Fibroblast of lung (primary cell): Measurements from ENCODE around the gene MRC1. TPM values are rescaled to one million over a fixed set of nuclear protein-coding genes. Genes with fewer than 3 reads are reported as not detected.
"Not testable (repeated sequence)": the region's sequence is repeated elsewhere in the genome, so short reads cannot be mapped to it uniquely, and the experiment has no call there.

ENCODE experiments used
- DNase-seq, 2 donors: peaks; one replicate each; pipeline versions ENCODE4 v3.0.0 to v3.0.0-alpha.2; 2010; ENCODE audit warnings: low read depth in 2 of 2
- H2AFZ ChIP-seq: 2 replicates; pipeline ENCODE4 v1.5.1; 2012; ENCODE audit warnings: low read length, control low read depth, inconsistent platforms
- H3K27ac ChIP-seq: 2 replicates; pipeline ENCODE4 v1.5.1; 2011; ENCODE audit warnings: low read length, control low read depth; ENCODE audit not compliant: insufficient read depth
- H3K27me3 ChIP-seq: 2 replicates; pipeline ENCODE4 v1.5.1; 2011; ENCODE audit warnings: mild to moderate bottlenecking, low read length; ENCODE audit not compliant: control insufficient read depth, insufficient read depth
- H3K36me3 ChIP-seq: 2 replicates; pipeline ENCODE4 v1.5.1; 2011; ENCODE audit warnings: low read length; ENCODE audit not compliant: control insufficient read depth, insufficient read depth
- H3K4me1 ChIP-seq: 2 replicates; pipeline ENCODE4 v1.5.1; 2011; ENCODE audit warnings: low read length; ENCODE audit not compliant: control insufficient read depth, insufficient read depth; ENCODE audit errors: extremely low read depth
- H3K4me2 ChIP-seq: 2 replicates; pipeline ENCODE4 v1.5.1; 2011; ENCODE audit warnings: low read length, control low read depth; ENCODE audit not compliant: insufficient read depth; ENCODE audit errors: extremely low read depth
- H3K4me3 ChIP-seq, 4 experiments: fragments of 200-600 bp in 1 of 4; sonication (generic) in 1 of 4; replicated peaks in 1 of 4; 2 replicates each; pipeline ENCODE4 v1.5.1; 2011 to 2016; ENCODE audit warnings: low read length in 4 of 4, low read depth in 3 of 4, mild to moderate bottlenecking in 3 of 4, control low read depth in 2 of 4, inconsistent platforms in 1 of 4, mixed read lengths in 1 of 4; ENCODE audit not compliant: insufficient read depth in 1 of 4; ENCODE audit errors: control extremely low read depth in 1 of 4
- H3K79me2 ChIP-seq: 2 replicates; pipeline ENCODE4 v1.5.1; 2012; ENCODE audit warnings: mild to moderate bottlenecking, low read length, inconsistent platforms; ENCODE audit not compliant: control insufficient read depth, insufficient read depth
- H3K9ac ChIP-seq: 2 replicates; pipeline ENCODE4 v1.5.1; 2011; ENCODE audit warnings: mild to moderate bottlenecking, low read length, control low read depth; ENCODE audit not compliant: insufficient read depth
- H3K9me3 ChIP-seq: 2 replicates; pipeline ENCODE4 v1.5.1; 2012; ENCODE audit warnings: low read depth, low read length; ENCODE audit not compliant: control insufficient read depth, insufficient read depth
- H4K20me1 ChIP-seq: 2 replicates; pipeline ENCODE4 v1.5.1; 2011; ENCODE audit warnings: low read length; ENCODE audit not compliant: control insufficient read depth, insufficient read depth; ENCODE audit errors: extremely low read depth
- EZH2 ChIP-seq: IDR thresholded peaks from 2 replicates; pipeline ENCODE4 v1.5.1; 2012; ENCODE audit warnings: low read length, control low read depth, mild to moderate bottlenecking; ENCODE audit errors: missing control alignments
- polyA plus RNA-seq, 2 donors: library from polyadenylated mRNA; depleted of rRNA in 1 of 2; stranded (reverse) in 1 of 2; unstranded in 1 of 2; fragments of >200 nt; gene quantifications; 2 replicates each; pipeline ENCODE4 v1.2.1, GENCODE V29; 2011 to 2012; ENCODE audit warnings: missing spikeins in 1 of 2
- total RNA-seq: library from RNA; depleted of rRNA; stranded (reverse); fragments of >200 nt; gene quantifications from 2 replicates; pipeline ENCODE4 v1.2.1, GENCODE V29; 2014
- TF ChIP-seq, protein P1 (sequence below), 2 donors: IDR thresholded peaks in 1 of 2; conservative IDR thresholded peaks in 1 of 2; 1 replicate in 1 of 2; 2 replicates in 1 of 2; pipeline ENCODE4 v1.5.1; 2011 to 2012; ENCODE audit warnings: low read length in 2 of 2, control low read depth in 1 of 2, inconsistent platforms in 1 of 2, low read depth in 1 of 2, mild to moderate bottlenecking in 1 of 2

The MRC1 gene
- total and polyA plus RNA-seq, 2 donors (not counting 1 experiment from before 2014, with no cell fraction given), result 0.01 TPM; not detected in 1

DNA sequence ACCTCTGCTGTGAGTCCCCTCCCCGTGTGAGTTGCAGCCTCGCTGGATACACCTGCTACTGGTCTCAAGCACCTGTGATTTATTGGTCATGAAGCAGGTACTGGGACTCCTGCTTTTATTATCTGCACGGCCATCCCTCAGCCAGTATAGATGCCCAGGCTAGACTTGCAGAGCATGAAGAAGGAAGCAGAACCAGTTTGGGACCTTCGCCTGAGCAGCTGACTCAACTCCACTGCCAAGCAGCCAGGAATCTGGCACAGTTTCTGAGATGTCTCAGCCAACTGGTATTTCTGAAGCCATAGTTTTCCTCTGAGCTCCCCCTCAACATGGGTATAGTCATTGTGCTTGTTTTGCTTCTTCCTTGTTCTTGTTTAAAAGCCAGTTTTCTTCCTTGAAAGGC, 114.6 kb downstream of the MRC1 start:
- Histone ChIP-seq H3K9ac (no peak overlapping the region), H3K27me3 (no peaks in the 10 kb centered on the region), H3K9me3 (no peaks in the 10 kb centered on the region), H3K36me3 (no peaks in the 10 kb centered on the region), H3K4me3 (no peak overlapping the region), H4K20me1 (no peaks in the 10 kb centered on the region), H3K4me1 (peaks cover 7% of the 10 kb centered on the region), H2AFZ (peak overlapping the region; percentile 70), H3K27ac (peak overlapping the region; percentile 68), H3K4me2 (peak overlapping the region; percentile 51), H3K79me2 (no peaks in the 10 kb centered on the region)
- no peak for TF ChIP-seq EZH2
- TF ChIP-seq, protein P1, sequence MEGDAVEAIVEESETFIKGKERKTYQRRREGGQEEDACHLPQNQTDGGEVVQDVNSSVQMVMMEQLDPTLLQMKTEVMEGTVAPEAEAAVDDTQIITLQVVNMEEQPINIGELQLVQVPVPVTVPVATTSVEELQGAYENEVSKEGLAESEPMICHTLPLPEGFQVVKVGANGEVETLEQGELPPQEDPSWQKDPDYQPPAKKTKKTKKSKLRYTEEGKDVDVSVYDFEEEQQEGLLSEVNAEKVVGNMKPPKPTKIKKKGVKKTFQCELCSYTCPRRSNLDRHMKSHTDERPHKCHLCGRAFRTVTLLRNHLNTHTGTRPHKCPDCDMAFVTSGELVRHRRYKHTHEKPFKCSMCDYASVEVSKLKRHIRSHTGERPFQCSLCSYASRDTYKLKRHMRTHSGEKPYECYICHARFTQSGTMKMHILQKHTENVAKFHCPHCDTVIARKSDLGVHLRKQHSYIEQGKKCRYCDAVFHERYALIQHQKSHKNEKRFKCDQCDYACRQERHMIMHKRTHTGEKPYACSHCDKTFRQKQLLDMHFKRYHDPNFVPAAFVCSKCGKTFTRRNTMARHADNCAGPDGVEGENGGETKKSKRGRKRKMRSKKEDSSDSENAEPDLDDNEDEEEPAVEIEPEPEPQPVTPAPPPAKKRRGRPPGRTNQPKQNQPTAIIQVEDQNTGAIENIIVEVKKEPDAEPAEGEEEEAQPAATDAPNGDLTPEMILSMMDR (conservative IDR thresholded peaks at IDR 0.05 in 1 of 2, IDR thresholded peaks at IDR 0.05 in 1 of 2; ENCODE audit: low read depth in 1 of 2, low read length in 2 of 2), result no peak
- peak; percentile 89 to 96 for DNase-seq

DNA sequence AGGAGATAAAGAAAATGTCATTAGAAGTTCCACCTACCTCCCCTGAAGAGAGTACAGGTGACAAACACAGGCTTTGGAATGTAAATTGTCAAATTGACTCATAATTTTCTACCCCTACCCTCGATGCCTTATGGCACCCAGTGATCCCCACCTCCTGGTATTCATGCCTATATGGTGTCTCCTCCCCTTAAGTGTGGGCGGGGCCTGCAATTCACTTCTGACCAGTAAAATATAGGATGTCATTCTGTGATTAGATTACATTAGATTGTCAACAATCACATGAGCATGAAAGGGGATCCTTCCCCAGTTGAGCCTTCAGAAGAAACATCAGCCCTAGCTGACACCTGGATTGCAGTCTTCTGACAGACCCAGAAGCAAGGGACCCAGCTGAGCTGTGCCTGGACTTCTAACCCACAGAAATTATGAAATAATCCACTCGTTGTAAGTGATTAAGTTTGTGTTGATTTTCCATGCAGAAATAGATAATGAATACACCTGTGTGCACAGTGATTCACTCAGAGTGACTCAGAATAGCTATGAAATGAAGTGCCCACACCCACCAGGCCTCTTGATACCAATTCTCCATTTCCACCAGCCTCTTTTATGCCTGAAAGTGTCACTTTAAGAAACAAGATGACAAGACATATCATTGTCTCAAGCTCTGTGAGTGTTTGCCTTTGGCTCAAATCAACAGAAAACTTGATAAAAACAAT, 134.0 kb downstream of the MRC1 start:
- Histone ChIP-seq H3K4me2 (no peak overlapping the region), H3K9me3 (no peaks in the 10 kb centered on the region), H3K4me3 (no peak overlapping the region), H3K4me1 (no peaks in the 10 kb centered on the region), H4K20me1 (no peaks in the 10 kb centered on the region), H3K36me3 (no peaks in the 10 kb centered on the region), H3K79me2 (no peaks in the 10 kb centered on the region), H3K27me3 (no peaks in the 10 kb centered on the region), H3K27ac (no peak overlapping the region), H2AFZ (no peak overlapping the region), H3K9ac (no peak overlapping the region)
- DNase-seq, result no peak
- TF ChIP-seq EZH2, result no peak
- TF ChIP-seq, protein P1 (conservative IDR thresholded peaks at IDR 0.05 in 1 of 2, IDR thresholded peaks at IDR 0.05 in 1 of 2; ENCODE audit: low read depth in 1 of 2, low read length in 2 of 2), result no peak

DNA sequence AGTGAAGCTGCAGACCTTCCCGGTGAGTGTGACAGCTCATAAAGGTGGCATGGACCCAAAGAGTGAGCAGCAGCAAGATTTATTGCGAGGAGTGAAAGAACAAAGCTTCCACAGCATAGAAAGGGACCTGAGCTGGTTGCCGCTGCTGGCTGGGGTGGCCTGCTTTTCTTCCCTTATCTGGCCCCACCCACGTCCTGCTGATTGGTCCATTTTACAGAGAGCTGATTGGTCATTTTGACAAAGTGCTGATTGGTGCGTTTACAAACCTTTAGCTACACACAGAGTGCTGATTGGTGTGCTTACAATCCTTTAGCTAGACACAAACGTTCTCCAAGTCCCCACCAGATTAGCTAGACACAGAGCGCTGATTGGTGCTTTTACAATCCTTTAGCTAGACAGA, 141.1 kb downstream of the MRC1 start:
- not testable (repeated sequence) for H2AFZ ChIP-seq, H3K27ac ChIP-seq, DNase-seq, H3K79me2 ChIP-seq, H3K9ac ChIP-seq, H4K20me1 ChIP-seq, H3K4me3 ChIP-seq, H3K4me1 ChIP-seq, H3K4me2 ChIP-seq, H3K36me3 ChIP-seq, H3K9me3 ChIP-seq, H3K27me3 ChIP-seq
